NCI-H1436 (cell line): ENCODE data around the gene SLC22A5.
"Not testable (repeated sequence)": the region's sequence is repeated elsewhere in the genome, so short reads cannot be mapped to it uniquely, and the experiment has no call there.

Experiments used
- DNase-seq: peaks from one replicate; lab custom pipeline; 2025; lab: John Stamatoyannopoulos, UW

Gene SLC22A5

DNA sequence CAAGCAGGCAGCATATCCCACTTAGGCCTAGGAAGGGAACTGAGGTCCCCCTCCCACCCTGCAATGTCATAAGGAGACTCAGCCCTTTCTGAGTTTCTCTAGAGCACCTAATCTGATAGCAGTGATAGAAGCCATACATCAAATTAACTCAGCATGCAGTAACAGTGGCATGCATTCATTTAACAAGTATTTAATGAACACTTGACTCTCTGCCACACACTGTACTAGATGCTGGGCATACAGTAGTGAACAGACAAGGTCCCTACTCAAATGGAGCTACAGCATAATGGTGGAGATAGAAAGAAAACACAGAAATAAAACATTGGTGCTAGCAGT is 58.6 kb downstream of the SLC22A5 start:
- peak; percentile 30 for DNase-seq

GRCh38 chr5:132428484-132429462 is 59.3 kb downstream of the SLC22A5 start:
- DNase-seq, result no peak

DNA sequence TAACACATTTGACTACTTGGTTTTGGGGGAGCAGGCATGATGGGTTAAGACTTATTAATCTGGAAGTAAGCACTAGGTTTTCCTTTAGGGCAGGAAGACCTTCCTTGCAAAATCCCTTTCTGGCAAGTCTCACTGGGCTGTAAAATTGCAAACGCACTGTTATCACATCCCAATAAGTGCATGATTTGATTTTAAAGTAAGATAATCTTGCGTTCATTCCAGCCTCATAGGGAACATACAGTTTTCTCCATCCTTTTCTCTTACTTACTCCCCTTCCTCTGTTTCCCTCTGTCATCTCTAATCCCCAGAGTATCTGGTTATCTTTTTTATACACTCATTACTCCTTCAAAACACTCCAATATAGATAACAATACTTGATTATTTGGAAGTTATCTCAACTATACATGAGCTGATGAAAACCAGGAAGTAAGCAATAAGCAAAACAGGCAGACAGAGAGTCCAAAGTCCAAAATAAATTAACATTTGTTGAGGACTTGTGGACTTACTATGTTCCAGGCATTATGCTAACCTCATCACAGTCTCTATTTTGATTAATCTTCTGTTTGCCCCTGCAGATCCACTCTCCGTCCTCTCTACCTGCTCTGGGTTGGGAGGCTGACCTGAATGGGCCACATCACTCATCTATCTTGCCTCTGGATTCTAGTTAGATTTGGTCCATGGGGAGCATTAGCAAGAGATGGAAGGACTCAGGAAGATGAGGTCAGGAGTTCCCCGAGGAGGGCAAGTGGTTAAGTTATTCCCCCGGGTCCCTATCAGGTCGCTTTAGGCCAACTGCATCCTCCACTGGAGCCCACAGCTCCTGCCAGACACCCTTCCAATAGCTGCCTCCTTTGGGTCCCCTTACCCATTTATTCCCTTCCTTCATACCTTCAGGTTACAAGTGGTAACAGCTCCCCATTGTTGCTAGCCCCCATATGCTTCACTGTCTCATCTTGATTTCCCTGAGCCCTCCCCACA is 60.2 kb downstream of the SLC22A5 start:
- DNase-seq, result no peak

DNA sequence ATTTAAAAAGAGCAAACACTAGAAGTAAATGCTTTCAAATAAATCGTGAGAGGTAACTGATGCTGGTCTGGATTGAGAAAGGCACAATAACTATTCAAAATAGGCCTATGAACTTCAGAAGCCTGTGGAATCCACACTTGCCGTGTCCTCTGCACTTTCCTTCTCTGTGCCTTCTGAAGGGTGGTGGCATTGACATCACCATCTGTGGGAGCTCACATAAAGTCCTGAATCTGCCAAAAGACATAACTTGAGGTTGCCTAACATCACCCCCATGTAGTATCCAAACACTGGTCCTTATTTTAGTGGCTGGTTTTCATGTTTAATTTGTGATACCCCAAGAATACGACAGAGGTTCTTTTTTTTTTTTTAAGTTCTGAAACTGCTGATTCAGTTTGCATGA is 61.2 kb downstream of the SLC22A5 start:
- no peak for DNase-seq

DNA sequence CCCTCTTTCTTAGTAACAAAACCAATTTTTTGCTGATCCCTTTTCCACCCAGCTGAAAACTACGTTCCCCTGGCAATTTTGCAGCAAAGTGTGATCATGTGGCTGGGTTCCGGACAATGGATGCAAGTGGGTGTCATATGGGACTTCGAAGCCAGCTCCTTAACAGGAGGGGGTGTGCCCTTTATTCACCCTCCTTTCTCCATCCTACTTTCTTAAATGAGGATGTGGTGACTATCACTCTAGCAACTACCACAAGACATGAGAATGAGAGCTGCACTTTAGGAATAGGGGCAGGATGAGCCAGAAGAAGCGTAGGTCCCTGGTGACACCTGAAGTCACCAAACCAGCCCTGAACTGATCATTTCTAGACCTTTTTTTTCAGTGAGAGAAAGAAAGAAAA is 62.1 kb downstream of the SLC22A5 start:
- no peak for DNase-seq

DNA sequence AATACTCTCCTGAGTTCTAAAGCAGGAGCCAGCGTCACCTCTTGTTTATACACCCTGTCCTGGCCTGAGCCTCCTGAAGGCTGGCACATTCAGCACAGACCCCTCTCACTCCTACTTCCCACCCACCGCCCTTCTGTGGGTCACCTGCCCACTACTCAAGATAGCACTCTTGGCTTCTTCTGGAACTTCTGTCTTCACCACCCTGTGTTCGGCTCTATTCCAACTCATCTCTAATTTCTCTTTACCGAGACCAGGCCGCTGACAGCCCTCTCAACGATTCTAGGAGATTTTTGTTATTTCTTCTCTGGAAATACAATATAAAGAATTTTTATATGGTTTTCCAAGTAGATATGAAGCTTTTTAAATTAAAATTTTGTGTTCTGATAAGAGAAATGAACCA is 63.6 kb downstream of the SLC22A5 start:
- no peak for DNase-seq

GRCh38 chr5:132434416-132435286 is 65.1 kb downstream of the SLC22A5 start:
- no peak for DNase-seq

GRCh38 chr5:132435447-132435846 is 65.9 kb downstream of the SLC22A5 start:
- DNase-seq, result no peak

- DNase-seq, result no peak
Measured at GRCh38 chr5:132435886-132436285, 66.4 kb downstream of the SLC22A5 start.

DNA sequence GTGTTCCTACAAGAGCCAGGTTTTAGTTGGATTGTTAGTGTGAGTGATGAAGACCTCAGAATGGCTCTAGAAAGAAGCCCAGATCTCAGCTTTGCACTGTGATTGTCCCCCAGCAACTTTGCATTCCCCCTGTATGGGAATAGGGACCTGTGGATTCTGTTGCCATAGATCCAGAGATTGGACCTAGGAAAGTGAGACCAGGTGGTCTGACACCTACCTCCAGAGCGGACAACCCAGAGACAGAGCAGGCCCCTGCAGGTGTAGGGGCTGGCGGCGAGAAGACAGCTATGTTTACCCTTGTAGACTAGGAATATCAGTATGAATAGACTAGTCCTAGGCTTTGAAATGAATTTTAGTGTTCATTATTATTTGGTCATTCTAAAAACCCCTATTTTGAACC is 67.4 kb downstream of the SLC22A5 start:
- no peak for DNase-seq

- no peak for DNase-seq
Measured at GRCh38 chr5:132437604-132438266, 68.2 kb downstream of the SLC22A5 start.

DNA sequence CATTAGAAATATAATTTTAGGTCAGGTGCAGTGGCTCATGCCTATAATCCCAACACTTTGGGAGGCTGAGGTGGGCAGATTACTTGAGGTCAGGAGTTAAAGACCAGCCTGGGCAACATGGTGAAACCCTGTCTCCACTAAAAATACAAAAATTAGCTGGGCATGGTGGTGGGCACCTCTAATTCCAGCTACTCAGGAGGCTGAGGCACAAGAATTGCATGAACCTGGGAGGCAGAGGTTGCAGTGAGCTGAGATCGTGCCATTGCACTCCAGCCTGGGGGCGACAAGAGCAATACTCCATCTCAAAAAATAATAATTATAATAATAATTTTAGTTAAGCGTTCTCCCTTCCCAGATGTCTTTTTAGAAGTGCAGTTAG is 68.7 kb downstream of the SLC22A5 start:
- not testable (repeated sequence) for DNase-seq

GRCh38 chr5:132438917-132439316 is 69.4 kb downstream of the SLC22A5 start:
- DNase-seq, result no peak

DNA sequence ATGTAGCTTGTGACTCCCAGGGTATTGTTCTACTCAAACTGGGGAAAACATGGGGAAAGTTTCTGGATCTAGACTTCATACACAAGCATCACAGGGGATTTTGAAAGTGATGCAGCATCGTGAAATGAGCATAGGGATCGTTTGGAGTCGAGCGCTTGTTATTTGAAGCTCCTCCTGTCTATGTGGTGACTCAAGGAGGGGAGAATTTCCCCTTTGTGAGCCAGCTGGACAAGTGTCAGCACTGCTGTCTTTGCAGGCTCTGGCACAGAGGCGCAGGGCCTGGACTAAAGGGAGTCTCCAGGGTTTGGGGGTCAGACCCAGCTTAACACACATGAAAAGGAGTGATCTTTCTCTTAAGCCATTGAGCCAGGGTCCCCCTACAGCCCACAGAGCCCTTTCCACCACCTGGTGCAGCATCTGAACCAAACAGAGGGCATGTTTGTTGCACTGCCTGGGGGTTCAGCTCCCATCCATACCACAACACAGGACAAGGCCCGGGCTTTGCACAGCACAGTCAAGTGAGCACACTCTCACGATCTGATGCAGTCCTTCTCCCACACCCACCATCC is 70.1 kb downstream of the SLC22A5 start:
- DNase-seq, result no peak

GRCh38 chr5:132444061-132444460 is 74.6 kb downstream of the SLC22A5 start:
- DNase-seq, result no peak
